ENCODE measurements around the gene HIGD1C.
"Not testable (repeated sequence)": the region's sequence is repeated elsewhere in the genome, so short reads cannot be mapped to it uniquely, and the experiment has no call there.

HIGD1C gene

DNA sequence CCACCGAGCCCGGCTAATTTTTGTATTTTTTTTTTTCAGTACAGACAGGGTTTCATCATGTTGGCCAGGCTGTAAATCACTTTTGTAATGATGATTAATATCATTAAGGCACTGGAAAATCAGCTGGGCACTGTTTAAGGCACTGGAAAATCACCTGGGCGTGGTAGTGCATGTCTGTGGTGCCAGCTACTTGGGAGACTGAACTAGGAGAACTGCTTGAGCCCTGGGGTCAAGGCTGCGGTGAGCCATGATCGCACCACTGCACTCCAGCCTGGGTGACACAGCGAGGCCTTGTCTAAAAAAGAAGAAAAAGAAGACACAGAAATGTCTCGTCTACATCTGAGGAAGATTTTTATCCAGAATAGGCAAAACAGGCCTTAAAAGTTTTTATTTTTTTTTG lies 61.1 kb downstream of the HIGD1C start:
- DNase-seq (ENCODE audit: extremely low read depth in 1 of 2, low read depth in 1 of 2), result no peak

DNA sequence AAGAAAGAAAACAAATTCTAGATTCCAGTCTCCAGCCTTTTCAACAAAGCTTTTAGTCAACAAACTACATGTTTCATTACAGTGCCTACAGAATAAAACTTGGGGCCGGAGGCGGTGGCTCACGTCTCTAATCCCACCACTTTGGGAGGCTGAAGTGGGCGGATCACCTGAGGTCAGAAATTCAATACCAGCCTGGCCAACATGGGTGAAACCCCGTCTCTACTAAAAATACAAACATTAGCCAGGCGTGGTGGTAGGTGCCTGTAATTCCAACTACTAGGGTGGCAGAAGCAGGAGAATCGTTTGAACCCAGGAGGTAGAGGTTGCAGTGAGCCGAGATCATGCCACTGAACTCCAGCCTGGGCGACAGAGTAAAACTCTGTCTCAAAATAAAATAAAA lies 62.1 kb downstream of the HIGD1C start:
- not testable (repeated sequence) for DNase-seq (ENCODE audit: extremely low read depth in 1 of 2, low read depth in 1 of 2)

DNA sequence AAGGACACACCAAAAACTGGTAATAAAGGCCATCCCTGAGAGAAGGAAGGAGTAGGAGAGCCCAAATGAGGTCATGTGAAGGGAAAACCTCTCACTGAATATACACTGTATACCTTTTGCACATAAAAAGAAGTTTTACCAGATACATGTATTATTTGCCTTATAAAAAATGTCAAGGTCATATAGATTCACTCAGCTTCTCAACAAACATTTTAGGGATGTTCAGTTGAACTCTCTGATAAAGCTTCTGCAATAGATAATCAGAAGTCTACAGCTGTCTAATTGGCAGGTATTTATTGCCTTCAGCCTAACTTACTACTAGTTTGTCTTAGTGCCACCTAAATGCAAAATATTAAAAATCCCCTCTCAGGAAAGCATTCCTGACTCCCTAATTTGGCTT lies 65.1 kb downstream of the HIGD1C start:
- DNase-seq (ENCODE audit: extremely low read depth in 1 of 2, low read depth in 1 of 2), result no peak

DNA sequence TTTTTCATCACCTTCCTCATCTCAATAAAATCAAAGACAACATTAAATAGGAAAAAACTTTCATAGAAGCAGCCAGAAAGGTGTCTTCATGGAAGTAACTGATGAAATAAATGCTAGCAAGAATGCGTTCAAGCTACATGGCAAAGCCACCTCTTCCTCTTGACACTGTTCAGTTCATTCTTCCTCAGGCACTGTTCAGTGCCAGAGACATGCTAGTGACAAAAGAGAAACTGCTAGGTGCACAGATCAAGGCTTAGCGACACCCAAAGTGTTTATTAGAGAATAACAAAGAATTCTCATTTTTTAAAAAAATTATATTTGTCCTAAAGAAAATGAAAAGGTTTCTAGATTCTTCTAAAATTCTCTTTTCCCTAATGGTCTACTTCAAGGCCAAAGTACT lies 66.6 kb downstream of the HIGD1C start:
- DNase-seq (ENCODE audit: extremely low read depth in 1 of 2, low read depth in 1 of 2), result no peak

DNA sequence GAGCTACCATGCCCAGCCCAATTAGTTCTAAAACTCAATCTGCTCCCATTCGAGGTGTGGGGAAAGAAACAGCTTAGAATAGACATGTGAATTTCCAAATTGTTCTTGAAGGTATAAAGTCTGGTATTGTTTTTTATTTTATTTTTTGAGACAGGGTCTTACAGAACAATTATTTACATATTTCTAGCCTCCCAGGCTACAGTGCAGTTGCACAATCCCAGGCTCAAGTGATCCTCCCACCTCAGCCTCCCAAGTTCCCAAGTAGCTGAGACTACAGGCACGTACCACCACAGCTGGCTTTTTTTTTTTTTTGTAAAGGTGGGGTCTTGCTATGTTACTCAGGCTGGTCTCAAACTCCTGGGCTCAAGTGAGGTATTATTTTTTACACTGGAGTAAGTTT lies 67.6 kb downstream of the HIGD1C start:
- no peak for DNase-seq (ENCODE audit: extremely low read depth in 1 of 2, low read depth in 1 of 2)
